Muscle of back (tissue), 11 donors: Measurements from ENCODE around the gene CSF1R. TPM values are rescaled to one million over a fixed set of nuclear protein-coding genes. Genes with fewer than 3 reads are reported as not detected.
A peak's percentile ranks its signal among the peaks of the same experiment; 100 is the strongest.

Experiments
- DNase-seq, 3 donors: peaks; one replicate each; pipeline versions ENCODE4 v3.0.0 to v3.0.0-alpha.2; 2013
- polyA plus RNA-seq, 10 donors: library from polyadenylated mRNA; unstranded; fragments of 120-200 nt; gene quantifications; one replicate each; pipeline ENCODE4 v1.2.1, GENCODE V29; 2013; ENCODE audit not compliant: insufficient read length in 10 of 10

Gene CSF1R
- polyA plus RNA-seq, 10 donors: 23.4 to 36.4 (median 27.8) TPM

- no peak for DNase-seq
Measured at GRCh38 chr5:150026682-150027172, 59.6 kb downstream of the CSF1R start.

GRCh38 chr5:150024346-150024984 lies 61.9 kb downstream of the CSF1R start:
- DNase-seq: no peak

GRCh38 chr5:150023136-150023535 lies 63.2 kb downstream of the CSF1R start:
- DNase-seq: no peak

- no peak for DNase-seq
Measured at GRCh38 chr5:150022681-150023080, 63.7 kb downstream of the CSF1R start.

GRCh38 chr5:150022158-150022531 lies 64.2 kb downstream of the CSF1R start:
- peak in 2 of 3 donors; percentile 14 to 64 for DNase-seq

GRCh38 chr5:150021491-150022157 lies 64.7 kb downstream of the CSF1R start:
- DNase-seq: no peak

GRCh38 chr5:150020249-150020648 lies 66.1 kb downstream of the CSF1R start:
- DNase-seq: no peak

GRCh38 chr5:150017226-150018005 lies 68.9 kb downstream of the CSF1R start:
- no peak for DNase-seq

- DNase-seq: no peak
Measured at GRCh38 chr5:150016537-150016936, 69.8 kb downstream of the CSF1R start.

GRCh38 chr5:150015415-150015814 lies 70.9 kb downstream of the CSF1R start:
- DNase-seq: no peak

GRCh38 chr5:150014456-150014855 lies 71.9 kb downstream of the CSF1R start:
- DNase-seq: no peak

GRCh38 chr5:150013931-150014330 lies 72.4 kb downstream of the CSF1R start:
- DNase-seq: no peak

GRCh38 chr5:150009671-150010387 lies 76.5 kb downstream of the CSF1R start:
- no peak for DNase-seq

- no peak for DNase-seq
Measured at GRCh38 chr5:150007050-150007449, 79.3 kb downstream of the CSF1R start.

GRCh38 chr5:150006318-150006717 lies 80.0 kb downstream of the CSF1R start:
- no peak for DNase-seq

Other genes with a start within 250 kb of the CSF1R start
- gene PDE6A, start 141.8 kb downstream of the CSF1R start, polyA plus RNA-seq: under 1 TPM; 0.03 to 0.12 (median 0.06) TPM
- gene SLC26A2, start 125.8 kb downstream of the CSF1R start, polyA plus RNA-seq: 10 to 100 TPM in 9 of 10 donors, 1 to 10 TPM in 1; 9.4 to 13.1 (median 11.3) TPM
- 1 to 10 TPM; 1.8 to 3.2 (median 2.5) TPM for gene TIGD6, start 85.9 kb downstream of the CSF1R start, polyA plus RNA-seq
- 10 to 100 TPM; 13.2 to 30.9 (median 19.6) TPM for gene HMGXB3, start 85.8 kb downstream of the CSF1R start, polyA plus RNA-seq
- 100 to 1,000 TPM in 9 of 10 donors, 10 to 100 TPM in 1; 89.2 to 173 (median 143) TPM for gene PDGFRB, start 69.3 kb upstream of the CSF1R start, polyA plus RNA-seq
- gene CDX1, start 80.2 kb upstream of the CSF1R start, polyA plus RNA-seq: under 1 TPM in 7 of 10 donors, not detected in 3; 0.13 to 0.63 (median 0.24) TPM
- gene SLC6A7, start 103.5 kb upstream of the CSF1R start, polyA plus RNA-seq: 1 to 10 TPM in 1 of 10 donors, under 1 TPM in 9; 0.15 to 1.7 (median 0.41) TPM
- gene CAMK2A, start 203.2 kb upstream of the CSF1R start, polyA plus RNA-seq: 10 to 100 TPM; 32.6 to 93.3 (median 67.5) TPM
- gene ARSI, start 216.4 kb upstream of the CSF1R start, polyA plus RNA-seq: 10 to 100 TPM in 1 of 10 donors, 1 to 10 TPM in 9; 3.4 to 10.2 (median 6.1) TPM